Mesodermal cell (in vitro differentiated cells): ENCODE results near the gene AFF3.

Experiments used
- H3K27ac ChIP-seq: 2 replicates; pipeline ENCODE4 v1.7.0; 2013; ENCODE audit warnings: mild to moderate bottlenecking, low read depth, low read length, moderate library complexity; ENCODE audit not compliant: severe bottlenecking
- H3K36me3 ChIP-seq: 2 replicates; pipeline ENCODE4 v1.7.1; 2013; ENCODE audit warnings: mild to moderate bottlenecking, low read length, moderate library complexity; ENCODE audit not compliant: control insufficient read depth, insufficient read depth
- H3K4me1 ChIP-seq: one replicate; pipeline ENCODE4 v1.7.1; 2013; ENCODE audit warnings: mild to moderate bottlenecking, low read length; ENCODE audit not compliant: insufficient read depth, control insufficient read depth, poor library complexity, severe bottlenecking
- H3K4me3 ChIP-seq: 2 replicates; pipeline ENCODE4 v1.7.0; 2013; ENCODE audit warnings: low read length, control low read depth, mild to moderate bottlenecking; ENCODE audit not compliant: insufficient read depth, poor library complexity, severe bottlenecking; ENCODE audit errors: extremely low read depth
- H3K9me3 ChIP-seq: 2 replicates; pipeline ENCODE4 v1.7.1; 2013; ENCODE audit warnings: mild to moderate bottlenecking, low read length, moderate library complexity; ENCODE audit not compliant: control insufficient read depth
- WGBS, 2 experiments: methylation state at CpG; one replicate each; pipeline ENCODE4 v1.1.5; 2013; ENCODE audit warnings: missing lambda C conversion rate in 2 of 2; ENCODE audit not compliant: insufficient coverage in 2 of 2; 5-methylcytosine and 5-hydroxymethylcytosine counted together

The AFF3 gene

DNA sequence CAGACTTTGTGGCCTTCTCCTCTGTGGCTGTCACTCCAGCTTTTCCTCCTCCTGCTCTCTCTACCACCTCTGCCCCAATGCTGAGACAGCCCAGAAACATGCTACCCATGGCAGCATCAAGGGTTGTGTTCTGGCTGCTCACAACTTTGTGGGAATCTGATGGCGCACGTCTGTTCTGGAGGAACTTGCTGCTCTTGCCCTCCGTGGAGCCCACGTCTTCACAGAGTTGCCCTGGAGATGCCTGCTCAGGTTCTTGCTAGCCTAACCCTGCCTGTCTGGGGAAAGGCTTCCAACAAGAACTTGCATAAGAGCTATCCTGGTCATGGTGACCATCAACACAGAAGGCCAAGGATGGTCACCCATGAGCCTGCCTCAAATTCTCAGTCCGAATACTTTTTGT lies 237.4 kb downstream of the AFF3 start:
- H3K36me3 ChIP-seq, result no peaks in the 10 kb centered on the region
- H3K4me3 ChIP-seq, result no peak overlapping the region
- 96 to 100% methylated on average over 4 of the region's 5 CpGs for WGBS, 2 experiments
- H3K27ac ChIP-seq, result no peak overlapping the region
- no peaks in the 10 kb centered on the region for H3K4me1 ChIP-seq
- no peaks in the 10 kb centered on the region for H3K9me3 ChIP-seq

DNA sequence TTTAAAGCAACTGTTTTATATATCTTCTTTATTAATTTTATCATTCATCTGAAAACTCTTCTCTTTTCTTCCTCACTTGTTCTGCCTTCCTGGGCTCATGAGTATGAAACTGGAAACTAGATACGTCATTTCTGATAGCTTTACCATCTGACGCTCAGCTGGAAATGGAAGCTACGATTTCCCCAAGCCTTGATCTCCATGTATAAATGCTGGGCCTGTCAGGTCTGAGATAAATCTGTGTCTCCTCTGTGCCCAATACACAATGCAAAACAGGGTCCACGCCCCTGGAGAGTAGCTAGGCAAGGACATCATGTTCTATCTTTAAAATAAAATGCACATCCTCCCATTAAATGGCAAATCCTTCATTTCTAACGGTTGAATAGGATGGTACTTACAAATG lies 238.4 kb downstream of the AFF3 start:
- Histone ChIP-seq H3K4me3 (no peak overlapping the region), H3K36me3 (no peaks in the 10 kb centered on the region), H3K27ac (no peak overlapping the region), H3K4me1 (peaks cover 1% of the 10 kb centered on the region), H3K9me3 (no peaks in the 10 kb centered on the region)
- 73 to 83% methylated on average over 1 to 3 of the region's 5 CpGs for WGBS, 2 experiments

DNA sequence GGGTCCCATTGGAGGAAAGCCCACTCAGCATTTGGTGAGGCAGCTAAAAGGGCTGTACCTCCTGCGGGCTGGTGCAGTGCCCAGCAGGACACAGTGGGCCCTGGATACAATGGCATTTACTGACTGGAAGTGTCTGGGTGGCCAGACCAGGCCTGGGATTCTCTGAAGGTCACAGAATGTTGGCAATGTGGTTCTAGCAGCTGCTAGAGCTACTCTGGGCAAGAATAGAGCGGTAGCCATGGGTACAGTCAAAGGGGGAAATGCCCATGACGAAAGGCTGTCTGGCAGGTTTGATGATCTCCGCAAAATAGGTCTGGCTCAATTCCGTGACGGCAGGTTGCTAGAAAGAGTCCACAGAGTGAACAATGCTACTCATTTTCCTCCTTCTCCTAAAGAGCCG lies 241.8 kb downstream of the AFF3 start:
- 87 to 93% methylated on average over 7 of the region's 7 CpGs for WGBS, 2 experiments
- Histone ChIP-seq H3K27ac (no peak overlapping the region), H3K36me3 (no peaks in the 10 kb centered on the region), H3K4me3 (no peak overlapping the region), H3K4me1 (peaks cover 6% of the 10 kb centered on the region), H3K9me3 (no peaks in the 10 kb centered on the region)

DNA sequence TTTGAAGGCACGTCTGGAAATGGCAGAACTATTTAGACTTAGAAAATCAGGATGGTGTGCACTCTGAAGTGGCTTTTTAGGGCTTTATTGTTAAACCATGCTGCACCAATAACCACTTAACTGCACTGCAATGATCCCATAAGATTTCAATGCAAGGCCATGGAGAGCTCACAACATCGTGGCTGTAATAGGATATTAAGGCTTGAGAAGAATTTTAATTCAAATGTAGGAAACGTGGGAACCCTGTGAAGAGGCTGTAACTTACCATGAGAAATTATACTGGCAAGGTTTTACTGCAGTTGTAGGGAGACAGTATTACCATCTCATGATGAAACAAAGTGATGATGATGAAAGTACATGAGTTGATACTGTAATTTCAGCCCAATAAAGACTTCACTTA lies 242.5 kb downstream of the AFF3 start:
- H3K9me3 ChIP-seq, result no peaks in the 10 kb centered on the region
- no peak overlapping the region for H3K27ac ChIP-seq
- peaks cover 6% of the 10 kb centered on the region for H3K4me1 ChIP-seq
- no peak overlapping the region for H3K4me3 ChIP-seq
- WGBS, 2 experiments, result 79 to 85% methylated on average over 3 of the region's 3 CpGs
- no peaks in the 10 kb centered on the region for H3K36me3 ChIP-seq

DNA sequence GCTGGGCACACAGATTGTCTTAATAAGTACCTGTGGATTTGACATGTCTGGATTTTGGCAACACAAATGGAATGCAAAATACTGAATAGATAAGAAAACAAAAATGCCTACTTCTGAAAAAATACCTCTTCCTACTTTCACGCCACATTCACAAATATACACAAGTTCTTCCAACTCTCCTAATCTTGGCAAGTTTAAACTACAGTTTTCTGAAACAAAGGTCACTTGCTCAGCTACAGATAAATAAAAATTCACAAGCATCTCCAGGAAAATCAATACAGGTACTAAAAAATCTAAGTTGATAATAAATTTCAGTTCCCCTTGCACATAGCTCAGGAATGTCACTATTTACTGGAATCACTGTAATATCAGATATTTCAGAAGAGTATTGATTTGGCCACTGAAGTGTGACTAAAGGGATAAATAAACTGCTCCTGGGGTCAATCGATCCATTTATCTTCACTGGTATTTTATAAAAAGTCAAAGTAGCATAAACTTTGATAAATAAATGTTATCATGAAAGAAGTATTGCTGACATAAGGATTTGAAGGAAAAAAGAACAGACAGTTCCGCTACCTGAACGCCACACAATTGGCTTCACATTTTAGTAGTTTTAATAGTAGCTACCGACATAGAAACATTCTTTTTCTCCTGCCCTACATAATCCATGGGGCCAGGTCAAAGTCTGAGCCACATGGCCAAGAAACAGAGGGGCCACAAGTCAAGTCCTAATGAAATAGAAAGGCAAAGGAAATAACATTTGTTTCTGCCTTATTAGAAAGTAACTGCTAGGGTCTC lies 243.1 kb downstream of the AFF3 start:
- Histone ChIP-seq H3K4me1 (peaks cover 6% of the 10 kb centered on the region), H3K4me3 (no peak overlapping the region), H3K9me3 (no peaks in the 10 kb centered on the region), H3K27ac (no peak overlapping the region), H3K36me3 (no peaks in the 10 kb centered on the region)
- 83 to 100% methylated on average over 1 to 3 of the region's 5 CpGs for WGBS, 2 experiments

DNA sequence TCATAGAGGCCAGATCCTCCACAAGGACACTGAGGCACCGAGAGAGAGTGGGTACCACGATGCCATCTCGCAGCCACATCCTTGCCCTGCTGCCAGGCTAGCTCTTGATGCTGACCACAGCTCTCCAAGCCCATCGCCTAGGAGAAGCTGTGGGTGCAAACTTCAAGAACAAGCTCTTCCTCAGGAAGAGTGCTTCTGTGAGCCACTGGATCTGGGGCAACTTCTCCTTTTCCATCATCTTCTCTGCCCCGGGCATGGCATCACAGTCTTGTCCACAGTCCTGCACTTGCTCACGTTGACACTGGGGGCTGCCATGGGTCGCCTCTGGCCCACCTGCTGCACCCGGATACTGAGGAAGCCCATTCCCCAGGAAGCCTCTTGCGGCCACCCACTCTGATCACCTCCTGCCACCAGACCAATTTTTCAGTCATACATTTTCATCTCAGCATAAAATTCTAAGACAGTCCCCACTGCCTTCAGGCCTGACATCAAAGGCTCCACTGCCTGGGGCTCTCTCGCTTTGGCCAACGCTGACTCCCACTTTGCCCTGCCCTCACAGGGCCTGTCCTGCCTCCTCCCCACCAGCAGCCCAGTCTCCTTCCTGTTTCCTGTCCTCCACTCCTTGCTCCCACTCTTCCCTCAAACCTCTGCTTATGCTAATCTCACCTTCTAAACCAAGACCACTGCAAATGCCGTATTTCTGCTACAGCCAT lies 243.9 kb downstream of the AFF3 start:
- WGBS, 2 experiments, result 92 to 96% methylated on average over 11 of the region's 12 CpGs
- Histone ChIP-seq H3K27ac (no peak overlapping the region), H3K4me1 (peaks cover 6% of the 10 kb centered on the region), H3K4me3 (no peak overlapping the region), H3K36me3 (no peaks in the 10 kb centered on the region), H3K9me3 (no peaks in the 10 kb centered on the region)

DNA sequence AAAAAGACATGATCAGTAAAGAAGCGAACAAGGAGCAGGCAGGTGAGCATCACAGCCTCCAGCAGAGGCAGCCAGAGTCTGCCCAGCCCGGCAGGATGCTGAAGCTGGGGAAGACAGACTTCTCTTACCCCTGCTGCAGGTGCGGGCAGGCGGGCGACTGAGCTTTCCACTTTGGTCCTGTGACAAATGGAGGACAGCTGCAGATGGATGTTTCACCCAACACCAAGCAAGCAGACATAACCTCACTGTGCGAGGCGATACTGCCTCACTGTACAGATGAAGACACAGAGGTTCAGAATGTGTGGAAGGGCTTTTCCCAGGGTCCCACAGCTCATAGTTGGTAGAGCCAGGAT lies 251.0 kb downstream of the AFF3 start:
- H3K9me3 ChIP-seq, result no peaks in the 10 kb centered on the region
- peaks cover 3% of the 10 kb centered on the region for H3K4me1 ChIP-seq
- no peak overlapping the region for H3K27ac ChIP-seq
- no peaks in the 10 kb centered on the region for H3K36me3 ChIP-seq
- H3K4me3 ChIP-seq, result no peak overlapping the region
- WGBS, 2 experiments, result 92 to 97% methylated on average over 3 to 5 of the region's 7 CpGs

DNA sequence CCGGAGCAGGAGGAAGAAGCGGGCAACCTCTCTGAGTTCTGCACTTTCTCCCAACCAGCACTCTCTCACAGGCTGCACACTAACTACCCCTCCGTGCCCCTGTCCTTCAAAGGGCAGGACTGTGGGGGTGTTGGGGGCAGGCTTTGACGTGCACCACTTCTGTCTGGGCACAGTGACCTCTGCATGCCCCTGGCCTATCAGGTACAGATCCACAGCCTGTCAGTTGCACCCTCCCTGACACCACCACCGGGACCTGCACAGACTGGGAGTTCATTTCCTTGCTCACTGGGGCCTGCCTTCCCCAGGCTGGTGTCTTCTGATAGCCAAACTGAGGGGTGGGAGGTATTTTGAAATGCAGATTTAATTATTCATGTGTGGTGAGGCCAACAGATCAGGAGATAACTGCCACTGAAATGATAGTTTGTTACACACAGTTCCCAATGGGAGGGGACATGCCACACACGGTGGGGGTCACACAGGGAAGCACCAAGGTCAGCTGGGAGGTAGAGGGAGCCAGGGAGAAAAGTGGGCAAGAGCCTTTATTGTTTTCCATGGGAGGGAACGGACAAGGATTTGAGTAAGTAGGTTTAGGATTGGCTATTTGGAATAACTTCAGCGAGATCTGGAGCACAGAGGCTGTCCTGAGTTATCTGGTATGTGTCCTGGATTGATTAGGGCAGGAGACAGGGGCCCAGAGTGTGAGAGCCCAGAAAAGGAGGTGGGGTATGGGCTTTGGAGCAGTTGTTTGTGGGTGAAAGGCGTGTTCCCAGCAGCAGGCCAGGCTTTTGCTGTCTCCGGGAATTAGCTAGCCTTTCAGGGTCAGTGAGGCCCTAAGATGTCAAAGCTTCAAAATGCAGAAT lies 251.6 kb downstream of the AFF3 start:
- Histone ChIP-seq H3K9me3 (no peaks in the 10 kb centered on the region), H3K27ac (no peak overlapping the region), H3K4me3 (no peak overlapping the region), H3K36me3 (no peaks in the 10 kb centered on the region), H3K4me1 (peaks cover 3% of the 10 kb centered on the region)
- 52 to 62% methylated on average over 5 to 7 of the region's 10 CpGs for WGBS, 2 experiments

DNA sequence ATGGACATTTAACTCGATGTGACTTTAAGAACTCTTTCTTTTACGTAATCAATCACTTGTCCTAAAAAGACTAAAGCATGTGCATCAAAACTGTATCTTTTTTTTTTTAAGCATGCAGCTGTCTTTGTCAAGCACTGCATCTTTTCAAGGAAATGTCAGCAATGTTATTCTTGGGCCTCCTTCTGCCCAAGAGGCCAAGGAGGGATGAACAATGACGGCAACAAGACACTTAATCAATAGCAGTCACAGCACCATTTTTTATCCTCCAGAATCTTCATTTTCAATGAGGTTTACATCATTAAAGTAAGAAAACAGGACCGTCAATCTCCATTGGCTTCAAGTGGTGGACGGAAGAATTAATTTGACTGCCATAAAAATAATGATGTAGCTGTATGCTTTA lies 253.8 kb downstream of the AFF3 start:
- 70 to 87% methylated on average over 2 to 3 of the region's 5 CpGs for WGBS, 2 experiments
- Histone ChIP-seq H3K27ac (no peak overlapping the region), H3K4me3 (no peak overlapping the region), H3K9me3 (no peaks in the 10 kb centered on the region), H3K4me1 (peaks cover 6% of the 10 kb centered on the region), H3K36me3 (no peaks in the 10 kb centered on the region)

DNA sequence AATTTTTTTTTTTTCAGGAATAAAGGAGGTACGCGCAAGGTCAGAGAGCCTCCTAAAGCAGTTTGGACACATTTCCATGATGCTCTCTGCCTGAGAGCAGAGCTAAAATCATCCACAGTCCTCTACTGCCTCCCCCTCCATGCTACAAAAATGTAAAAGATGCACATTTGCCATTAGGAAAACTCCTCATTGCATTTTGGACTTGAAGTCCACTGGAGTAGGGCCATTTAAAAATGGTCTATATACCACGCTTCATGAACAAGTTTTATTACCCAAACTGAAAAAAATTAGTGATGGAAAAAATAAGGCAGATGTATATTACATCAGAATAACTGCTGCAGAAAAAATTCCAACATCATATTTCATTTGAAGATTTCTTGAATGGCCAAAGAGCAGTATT lies 256.0 kb downstream of the AFF3 start:
- H3K36me3 ChIP-seq, result no peaks in the 10 kb centered on the region
- 100% methylated on average over 2 of the region's 3 CpGs for WGBS, 2 experiments
- H3K4me3 ChIP-seq, result no peak overlapping the region
- H3K9me3 ChIP-seq, result no peaks in the 10 kb centered on the region
- H3K4me1 ChIP-seq, result peaks cover 25% of the 10 kb centered on the region
- H3K27ac ChIP-seq, result no peak overlapping the region
